CD4-positive, alpha-beta T cell (primary cell): ENCODE data around the gene PCDH20. TPM values are rescaled to one million over a fixed set of nuclear protein-coding genes. Genes with fewer than 3 reads are reported as not detected.

Source experiments
- ATAC-seq: fragments of 200-7000 bp; cut with Tn5 transposase; one replicate; pipeline ENCODE4 v1.10.0; 2022; ENCODE audit warnings: mild to moderate bottlenecking; ENCODE audit not compliant: poor library complexity
- CTCF ChIA-PET: fragments of 350-600 bp; sonication (Branson Sonifier 250); formaldehyde crosslinking; loops from one replicate; lab custom pipeline; 2021; ENCODE audit warnings: antibody characterized with exemption, inconsistent platforms; lab: Charles Lee
- POLR2A ChIA-PET: fragments of 350-600 bp; sonication (Branson Sonifier 250); formaldehyde crosslinking; loops from one replicate; lab custom pipeline; 2021; ENCODE audit warnings: antibody characterized with exemption, inconsistent platforms; lab: Charles Lee
- DNase-seq, 14 experiments: peaks; one replicate each; pipeline ENCODE4 v3.0.0-alpha.2; 2013 to 2020; ENCODE audit warnings: mixed read lengths in 2 of 14
- H3K27ac ChIP-seq, 2 donors: one replicate each; pipeline versions ENCODE4 v1.5.1 to v1.7.0; 2013; ENCODE audit warnings: low read length in 2 of 2, low read depth in 1 of 2, mild to moderate bottlenecking in 1 of 2
- H3K27me3 ChIP-seq, 2 experiments: 1 replicate in 1 of 2; 2 replicates in 1 of 2; pipeline versions ENCODE4 v1.6.1 to v1.7.0; 2013; ENCODE audit warnings: low read length in 2 of 2, control low read depth in 1 of 2, mild to moderate bottlenecking in 1 of 2, moderate library complexity in 1 of 2; ENCODE audit not compliant: insufficient read depth in 2 of 2, control insufficient read depth in 1 of 2
- H3K36me3 ChIP-seq: one replicate; pipeline ENCODE4 v1.6.1; 2013; ENCODE audit warnings: low read length, control low read depth; ENCODE audit not compliant: insufficient read depth
- H3K4me1 ChIP-seq: one replicate; pipeline ENCODE4 v1.6.1; 2013; ENCODE audit warnings: low read length, control low read depth; ENCODE audit not compliant: insufficient read depth
- H3K4me3 ChIP-seq: one replicate; pipeline ENCODE4 v1.5.1; 2013; ENCODE audit warnings: mild to moderate bottlenecking, low read length, moderate library complexity
- H3K9me3 ChIP-seq, 2 experiments: 1 replicate in 1 of 2; 2 replicates in 1 of 2; pipeline versions ENCODE4 v1.6.1 to v1.7.0; 2013; ENCODE audit warnings: low read length in 2 of 2, mild to moderate bottlenecking in 2 of 2, control low read depth in 1 of 2, moderate library complexity in 1 of 2; ENCODE audit not compliant: control insufficient read depth in 1 of 2, insufficient read depth in 1 of 2
- H3K27ac Mint-ChIP-seq: one replicate; pipeline ENCODE4 v1.8.0; 2020; ENCODE audit warnings: mixed read lengths
- H3K27me3 Mint-ChIP-seq: one replicate; pipeline ENCODE4 v1.8.0; 2021; ENCODE audit warnings: mixed read lengths
- H3K36me3 Mint-ChIP-seq: one replicate; pipeline ENCODE4 v1.8.0; 2021; ENCODE audit warnings: low read depth, mixed read lengths
- H3K4me1 Mint-ChIP-seq: one replicate; pipeline ENCODE4 v1.8.0; 2021; ENCODE audit warnings: low read depth, mixed read lengths
- H3K4me3 Mint-ChIP-seq: one replicate; pipeline ENCODE4 v1.8.0; 2020; ENCODE audit warnings: mild to moderate bottlenecking, mixed read lengths
- H3K9me3 Mint-ChIP-seq: one replicate; pipeline ENCODE4 v1.8.0; 2020; ENCODE audit warnings: mixed read lengths
- intact Hi-C, 2 experiments: fragments of 100-400 bp; cut with DNase I in 1 of 2; cut with micrococcal nuclease in 1 of 2; formaldehyde crosslinking; loops; one replicate each; pipeline versions ENCODE4 v1.15.1 to v1.9.0; 2023 to 2025; cut with DNase I, micrococcal nuclease
- total RNA-seq, 174 experiments: library from RNA in 2 of 174; stranded (reverse) in 2 of 174; gene quantifications; one replicate each; pipeline ENCODE4 v1.2.3 and lab custom pipeline; 2021 to 2026
- TF ChIP-seq, protein P1 (sequence below): fragments of 200-600 bp; IDR thresholded peaks from one replicate; pipeline ENCODE4 v1.8.0; 2022; ENCODE audit warnings: antibody characterized with exemption, mild to moderate bottlenecking

The PCDH20 gene
- total RNA-seq, 2 experiments from 2014 or later = not detected

DNA sequence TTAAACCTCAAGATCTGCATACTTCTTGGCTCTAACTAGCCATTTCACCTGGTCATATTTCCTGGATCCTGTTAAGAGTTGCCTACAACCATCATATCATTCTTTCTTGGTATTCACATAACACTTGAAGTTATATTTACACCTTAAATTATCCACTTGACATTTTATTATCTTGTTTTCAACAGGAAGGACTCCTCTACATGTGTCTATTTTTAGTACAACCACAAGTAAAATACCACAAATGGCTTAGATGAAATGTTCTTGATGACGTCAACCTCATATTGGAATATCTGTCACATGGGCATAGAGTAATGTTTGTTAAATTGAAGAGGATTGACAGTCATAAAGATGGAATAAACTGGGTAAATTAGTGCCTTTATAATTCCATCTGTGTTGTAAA, 9.4 kb downstream of the PCDH20 start:
- H3K4me3 Mint-ChIP-seq = no peak overlapping the region
- H3K27ac ChIP-seq = no peak overlapping the region
- TF ChIP-seq, protein P1, sequence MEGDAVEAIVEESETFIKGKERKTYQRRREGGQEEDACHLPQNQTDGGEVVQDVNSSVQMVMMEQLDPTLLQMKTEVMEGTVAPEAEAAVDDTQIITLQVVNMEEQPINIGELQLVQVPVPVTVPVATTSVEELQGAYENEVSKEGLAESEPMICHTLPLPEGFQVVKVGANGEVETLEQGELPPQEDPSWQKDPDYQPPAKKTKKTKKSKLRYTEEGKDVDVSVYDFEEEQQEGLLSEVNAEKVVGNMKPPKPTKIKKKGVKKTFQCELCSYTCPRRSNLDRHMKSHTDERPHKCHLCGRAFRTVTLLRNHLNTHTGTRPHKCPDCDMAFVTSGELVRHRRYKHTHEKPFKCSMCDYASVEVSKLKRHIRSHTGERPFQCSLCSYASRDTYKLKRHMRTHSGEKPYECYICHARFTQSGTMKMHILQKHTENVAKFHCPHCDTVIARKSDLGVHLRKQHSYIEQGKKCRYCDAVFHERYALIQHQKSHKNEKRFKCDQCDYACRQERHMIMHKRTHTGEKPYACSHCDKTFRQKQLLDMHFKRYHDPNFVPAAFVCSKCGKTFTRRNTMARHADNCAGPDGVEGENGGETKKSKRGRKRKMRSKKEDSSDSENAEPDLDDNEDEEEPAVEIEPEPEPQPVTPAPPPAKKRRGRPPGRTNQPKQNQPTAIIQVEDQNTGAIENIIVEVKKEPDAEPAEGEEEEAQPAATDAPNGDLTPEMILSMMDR = no peak

GRCh38 chr13:61396121-61396520, 19.5 kb downstream of the PCDH20 start:
- DNase-seq (no peak), ATAC-seq (no peak)
- Mint-ChIP-seq H3K4me1 (no peaks in the 10 kb centered on the region), H3K4me3 (no peak overlapping the region), H3K9me3 (peaks cover 10% of the 10 kb centered on the region), H3K27me3 (no peaks in the 10 kb centered on the region), H3K36me3 (no peaks in the 10 kb centered on the region), H3K27ac (no peak overlapping the region)
- no peak overlapping the region for H3K27ac ChIP-seq
- ChIA-PET POLR2A (no interaction called here), CTCF (no interaction called here)
- no peaks in the 10 kb centered on the region for H3K36me3 ChIP-seq
- intact Hi-C loops = no loop called here
- no peaks in the 10 kb centered on the region for H3K27me3 ChIP-seq
- no peaks in the 10 kb centered on the region for H3K4me1 ChIP-seq
- no peak overlapping the region for H3K4me3 ChIP-seq
- TF ChIP-seq, protein P1 = no peak
- H3K9me3 ChIP-seq = no peaks in the 10 kb centered on the region

More for the DNA sequence above, 9.4 kb downstream of the PCDH20 start:
- no peaks in the 10 kb centered on the region for H3K9me3 ChIP-seq
- no peak for DNase-seq
- H3K27me3 ChIP-seq = no peaks in the 10 kb centered on the region
- no peak overlapping the region for H3K4me3 ChIP-seq
- Mint-ChIP-seq H3K36me3 (no peaks in the 10 kb centered on the region), H3K27ac (no peak overlapping the region), H3K9me3 (no peaks in the 10 kb centered on the region), H3K4me1 (no peaks in the 10 kb centered on the region), H3K27me3 (no peaks in the 10 kb centered on the region)
- no peak for ATAC-seq
- intact Hi-C loops = no loop called here
- CTCF ChIA-PET = no interaction called here
- POLR2A ChIA-PET = no interaction called here
- H3K4me1 ChIP-seq = no peaks in the 10 kb centered on the region
- H3K36me3 ChIP-seq = no peaks in the 10 kb centered on the region

GRCh38 chr13:61391426-61391825, 24.2 kb downstream of the PCDH20 start:
- Mint-ChIP-seq H3K9me3 (no peaks in the 10 kb centered on the region), H3K4me3 (no peak overlapping the region), H3K27me3 (no peaks in the 10 kb centered on the region), H3K4me1 (no peaks in the 10 kb centered on the region), H3K27ac (no peak overlapping the region), H3K36me3 (no peaks in the 10 kb centered on the region)
- TF ChIP-seq, protein P1 = no peak
- CTCF ChIA-PET = no interaction called here
- intact Hi-C loops = no loop called here
- no peaks in the 10 kb centered on the region for H3K36me3 ChIP-seq
- no peaks in the 10 kb centered on the region for H3K4me1 ChIP-seq
- no peaks in the 10 kb centered on the region for H3K9me3 ChIP-seq
- no peaks in the 10 kb centered on the region for H3K27me3 ChIP-seq
- POLR2A ChIA-PET = no interaction called here
- no peak for DNase-seq
- no peak overlapping the region for H3K4me3 ChIP-seq
- no peak for ATAC-seq
- no peak overlapping the region for H3K27ac ChIP-seq
